KOPT-K1 (cell line): Measurements from ENCODE around the gene SLC39A7.
A peak's percentile ranks its signal among the peaks of the same experiment; 100 is the strongest.
"Not testable (repeated sequence)": the region's sequence is repeated elsewhere in the genome, so short reads cannot be mapped to it uniquely, and the experiment has no call there.

Experiments used
- H3K27ac ChIP-seq: fragments of 200-600 bp; sonication (generic); 2 replicates; pipeline ENCODE4 v1.5.1; 2016; ENCODE audit warnings: antibody characterized with exemption, mild to moderate bottlenecking, low read depth, low read length; ENCODE audit not compliant: poor library complexity, severe bottlenecking
- H3K36me3 ChIP-seq: fragments of 200-600 bp; sonication (generic); 2 replicates; pipeline ENCODE4 v1.5.1; 2017; ENCODE audit warnings: antibody characterized with exemption, mild to moderate bottlenecking, low read length, moderate library complexity; ENCODE audit not compliant: insufficient read depth
- H3K9me3 ChIP-seq: fragments of 200-600 bp; sonication (generic); 2 replicates; pipeline ENCODE4 v1.5.1; 2017; ENCODE audit warnings: antibody characterized with exemption, low read length, mild to moderate bottlenecking; ENCODE audit not compliant: insufficient read depth, poor library complexity, severe bottlenecking

Gene SLC39A7

GRCh38 chr6:33215271-33216116, 14.8 kb downstream of the SLC39A7 start:
- Histone ChIP-seq H3K36me3 (peaks cover 9% of the 10 kb centered on the region; the same call in 1 of the 2 replicates), H3K9me3 (no peaks in the 10 kb centered on the region), H3K27ac (no peak overlapping the region)

- Histone ChIP-seq H3K36me3 (peaks cover 3% of the 10 kb centered on the region; the same call in 1 of the 2 replicates), H3K9me3 (no peaks in the 10 kb centered on the region), H3K27ac (no peak overlapping the region)
Measured at GRCh38 chr6:33216117-33216649, 15.5 kb downstream of the SLC39A7 start.

DNA sequence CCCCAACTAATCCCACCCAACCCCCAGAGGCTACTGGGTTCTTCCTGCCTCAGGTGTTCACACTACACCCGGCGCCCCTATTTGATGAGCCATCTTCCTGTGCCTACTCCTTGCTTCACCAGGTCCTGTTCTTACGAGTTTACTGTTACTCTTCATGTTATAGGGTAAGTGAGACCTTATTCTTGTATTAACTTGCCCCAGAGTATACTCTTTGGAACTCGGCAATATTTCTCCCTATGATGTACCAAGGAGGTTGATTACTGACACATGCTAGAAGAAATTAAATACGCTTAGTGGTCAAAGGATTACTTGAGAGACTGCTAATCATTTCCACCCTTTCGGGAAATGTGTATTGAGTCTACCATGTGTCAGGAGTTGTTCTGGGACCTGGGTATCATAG, 16.6 kb downstream of the SLC39A7 start:
- no peaks in the 10 kb centered on the region for H3K9me3 ChIP-seq
- H3K36me3 ChIP-seq = no peaks in the 10 kb centered on the region
- H3K27ac ChIP-seq = no peak overlapping the region

DNA sequence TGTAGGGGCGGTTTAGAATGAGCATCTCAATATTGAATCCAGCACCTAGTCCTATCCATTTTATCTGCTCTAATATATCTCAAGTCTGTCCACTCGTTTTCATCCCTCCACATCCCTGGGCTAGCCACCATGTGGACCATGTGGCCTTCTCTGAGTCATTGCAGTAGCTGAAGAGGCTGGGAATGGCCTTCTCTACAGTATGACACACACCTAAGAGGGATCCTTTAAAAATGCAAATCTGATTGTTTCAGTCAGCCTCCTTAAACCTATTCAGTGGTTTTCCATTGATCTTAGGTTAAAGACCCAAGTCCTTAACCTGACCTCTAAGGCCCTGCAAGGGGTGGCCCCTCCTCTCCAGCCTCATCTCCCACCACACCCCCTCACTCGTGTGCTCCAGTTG, 17.0 kb downstream of the SLC39A7 start:
- H3K36me3 ChIP-seq = no peaks in the 10 kb centered on the region
- H3K27ac ChIP-seq = no peak overlapping the region
- no peaks in the 10 kb centered on the region for H3K9me3 ChIP-seq

GRCh38 chr6:33226503-33227120, 25.9 kb downstream of the SLC39A7 start:
- H3K36me3 ChIP-seq, H3K27ac ChIP-seq, H3K9me3 ChIP-seq: not testable (repeated sequence)

DNA sequence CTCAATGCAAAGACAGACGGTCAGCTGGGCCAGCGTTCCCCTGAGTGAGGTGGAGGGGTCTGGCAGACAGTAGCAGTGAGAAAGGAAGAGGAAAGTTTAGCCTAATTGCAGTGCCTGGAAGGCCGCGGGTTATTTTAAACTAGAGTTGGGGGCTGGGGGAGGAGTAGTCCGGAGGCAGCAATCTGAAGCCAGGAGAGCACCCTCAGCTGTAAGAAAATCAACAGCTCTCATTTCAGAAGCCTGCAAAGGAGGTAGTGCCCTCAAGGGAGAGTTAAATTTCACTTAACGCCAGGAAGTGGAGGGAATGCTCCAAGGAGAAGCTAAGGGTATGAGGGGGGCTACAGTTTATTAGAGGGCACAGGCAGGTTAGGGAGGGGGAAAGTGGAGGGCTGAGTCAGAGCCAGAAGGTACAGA, 34.6 kb downstream of the SLC39A7 start:
- no peaks in the 10 kb centered on the region for H3K9me3 ChIP-seq
- no peaks in the 10 kb centered on the region for H3K36me3 ChIP-seq
- H3K27ac ChIP-seq = no peak overlapping the region

- no peaks in the 10 kb centered on the region for H3K9me3 ChIP-seq
- H3K36me3 ChIP-seq = no peaks in the 10 kb centered on the region
- H3K27ac ChIP-seq = no peak overlapping the region
Measured at GRCh38 chr6:33236328-33236727, 35.7 kb downstream of the SLC39A7 start.

- Histone ChIP-seq H3K27ac (no peak overlapping the region), H3K36me3 (no peaks in the 10 kb centered on the region), H3K9me3 (no peaks in the 10 kb centered on the region)
Measured at GRCh38 chr6:33236852-33237251, 36.2 kb downstream of the SLC39A7 start.

DNA sequence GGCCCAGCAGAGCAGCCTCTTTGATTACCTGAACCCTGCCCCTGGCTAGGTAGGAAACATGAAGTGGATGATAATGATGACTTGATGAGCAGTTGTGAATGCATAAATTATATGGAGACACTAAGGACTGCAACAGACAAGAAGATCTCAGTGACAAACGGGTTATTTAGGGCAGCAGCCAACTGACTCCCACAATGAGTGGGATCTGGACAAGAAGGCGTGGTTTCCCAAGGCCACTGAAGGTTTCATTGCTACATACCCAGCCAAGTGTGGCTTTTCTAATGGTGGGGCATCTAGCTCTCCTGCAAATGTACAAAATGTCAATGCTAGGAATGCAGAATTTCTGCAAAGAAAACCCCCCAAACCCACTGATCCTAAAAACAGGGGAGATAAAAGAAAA, 37.1 kb downstream of the SLC39A7 start:
- Histone ChIP-seq H3K9me3 (no peaks in the 10 kb centered on the region), H3K27ac (no peak overlapping the region), H3K36me3 (no peaks in the 10 kb centered on the region)

DNA sequence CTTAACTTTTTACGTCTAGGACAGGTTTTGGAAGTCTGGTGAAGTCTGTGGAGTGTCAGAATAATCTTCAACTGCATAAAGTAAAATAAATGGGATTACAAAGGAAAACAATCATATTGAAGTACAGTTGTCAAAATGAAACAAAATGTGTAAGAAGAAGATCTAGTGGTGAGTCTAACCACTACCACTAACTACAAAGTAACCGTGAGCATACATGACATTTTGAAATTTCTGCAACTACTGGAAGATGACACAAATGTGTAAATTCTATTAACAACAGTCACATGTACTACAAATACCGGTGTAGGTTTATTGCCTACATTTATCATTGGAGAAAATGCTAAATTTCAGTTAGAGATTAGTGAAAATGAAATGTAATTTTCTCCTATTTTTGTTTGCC, 41.3 kb downstream of the SLC39A7 start:
- Histone ChIP-seq H3K27ac (no peak overlapping the region), H3K36me3 (no peaks in the 10 kb centered on the region), H3K9me3 (no peaks in the 10 kb centered on the region)

- H3K9me3 ChIP-seq = no peaks in the 10 kb centered on the region
- no peak overlapping the region for H3K27ac ChIP-seq
- H3K36me3 ChIP-seq = no peaks in the 10 kb centered on the region
Measured at GRCh38 chr6:33243476-33243875, 42.8 kb downstream of the SLC39A7 start.

- peak overlapping the region; percentile 83 for H3K27ac ChIP-seq
- H3K36me3 ChIP-seq = peaks cover 21% of the 10 kb centered on the region
- no peaks in the 10 kb centered on the region for H3K9me3 ChIP-seq
Measured at GRCh38 chr6:33247977-33248642, 47.4 kb downstream of the SLC39A7 start.

- peaks cover 21% of the 10 kb centered on the region for H3K36me3 ChIP-seq
- H3K27ac ChIP-seq = peak overlapping the region; percentile 83
- H3K9me3 ChIP-seq = no peaks in the 10 kb centered on the region
Measured at GRCh38 chr6:33248643-33248931, 47.9 kb downstream of the SLC39A7 start.

GRCh38 chr6:33248932-33249731, 48.5 kb downstream of the SLC39A7 start:
- H3K9me3 ChIP-seq = no peaks in the 10 kb centered on the region
- peaks cover 21% of the 10 kb centered on the region for H3K36me3 ChIP-seq
- peak overlapping the region; percentile 83 for H3K27ac ChIP-seq
